ENCODE data around the gene GAS1.

Gene GAS1

GRCh38 chr9:86978413-86978812 is 31.1 kb upstream of the GAS1 start:
- DNase-seq (ENCODE audit: low spot score), result no peak
- in situ Hi-C loops (cut with MboI; ENCODE audit: low pct_unique_long_range_greater_than_20kb, low sequenced_read_pairs, unreplicated experiment), result no loop called here
- no peak for TF ChIP-seq CTCF (IDR thresholded peaks at IDR 0.05; ENCODE audit: extremely low read depth, insufficient read depth, missing control alignments)

- no peak for TF ChIP-seq CTCF (IDR thresholded peaks at IDR 0.05; ENCODE audit: extremely low read depth, insufficient read depth, missing control alignments)
- no peak for DNase-seq (ENCODE audit: low spot score)
- in situ Hi-C loops (cut with MboI; ENCODE audit: low pct_unique_long_range_greater_than_20kb, low sequenced_read_pairs, unreplicated experiment), result no loop called here
These were observed 30.0 kb upstream of the GAS1 start for GRCh38 chr9:86977205-86977835.

- in situ Hi-C loops (cut with MboI; ENCODE audit: low pct_unique_long_range_greater_than_20kb, low sequenced_read_pairs, unreplicated experiment), result no loop called here
These were observed 28.3 kb upstream of the GAS1 start for GRCh38 chr9:86975606-86976005.

GRCh38 chr9:86975036-86975435 is 27.7 kb upstream of the GAS1 start:
- TF ChIP-seq CTCF (IDR thresholded peaks at IDR 0.05; ENCODE audit: extremely low read depth, insufficient read depth, missing control alignments), result no peak
- in situ Hi-C loops (cut with MboI; ENCODE audit: low pct_unique_long_range_greater_than_20kb, low sequenced_read_pairs, unreplicated experiment), result no loop called here
- DNase-seq (ENCODE audit: low spot score), result no peak

More at GRCh38 chr9:86975606-86976005, 28.3 kb upstream of the GAS1 start:
- TF ChIP-seq CTCF (IDR thresholded peaks at IDR 0.05; ENCODE audit: extremely low read depth, insufficient read depth, missing control alignments), result no peak
- DNase-seq (ENCODE audit: low spot score), result no peak

- DNase-seq (ENCODE audit: low spot score), result no peak
- in situ Hi-C loops (cut with MboI; ENCODE audit: low pct_unique_long_range_greater_than_20kb, low sequenced_read_pairs, unreplicated experiment), result no loop called here
- no peak for TF ChIP-seq CTCF (IDR thresholded peaks at IDR 0.05; ENCODE audit: extremely low read depth, insufficient read depth, missing control alignments)
These were observed 27.1 kb upstream of the GAS1 start for GRCh38 chr9:86974421-86974820.

GRCh38 chr9:86971742-86972141 is 24.4 kb upstream of the GAS1 start:
- in situ Hi-C loops (cut with MboI; ENCODE audit: low pct_unique_long_range_greater_than_20kb, low sequenced_read_pairs, unreplicated experiment), result no loop called here
- TF ChIP-seq CTCF (IDR thresholded peaks at IDR 0.05; ENCODE audit: extremely low read depth, insufficient read depth, missing control alignments), result no peak
- DNase-seq (ENCODE audit: low spot score), result no peak
